ENCODE measurements around the gene MMS22L. TPM values are rescaled to one million over a fixed set of nuclear protein-coding genes. Genes with fewer than 3 reads are reported as not detected.

Gene MMS22L
- total RNA-seq, 4 donors from 2014 or later = 2.4 to 12.6 (median 6.4) TPM

- Histone ChIP-seq H3K27ac (no peak overlapping the region), H3K4me1 (peaks cover 0 to 5% (median 0%) of the 10 kb centered on the region in 4 donors), H3K36me3 (no peaks in the 10 kb centered on the region), H3K4me3 (no peak overlapping the region), H3K27me3 (no peaks in the 10 kb centered on the region), H3K9me3 (no peaks in the 10 kb centered on the region)
- WGBS, 2 donors (ENCODE audit: low coverage in 1 of 2) = 81% methylated on average over 3 of the region's 3 CpGs; no CpG with 5 or more reads in 1 of the 2 donors
- DNase-seq = no peak
- intact Hi-C loops (cut with DNase I; ENCODE audit: low total_unique reads) (no loop called here), in situ Hi-C loops (cut with MboI; ENCODE audit: low pct_ligation_motif_present in 1 of 4, low pct_unique_long_range_greater_than_20kb in 1 of 4, low sequenced_read_pairs in 3 of 4) (loop anchor here in 1 of 4 donors (10.0 kb wide), 1 partner anchor 197 kb away; no protein-coding TSS in a partner anchor)
- no peak for TF ChIP-seq POLR2A (IDR thresholded peaks at IDR 0.05)
- TF ChIP-seq, protein P1, sequence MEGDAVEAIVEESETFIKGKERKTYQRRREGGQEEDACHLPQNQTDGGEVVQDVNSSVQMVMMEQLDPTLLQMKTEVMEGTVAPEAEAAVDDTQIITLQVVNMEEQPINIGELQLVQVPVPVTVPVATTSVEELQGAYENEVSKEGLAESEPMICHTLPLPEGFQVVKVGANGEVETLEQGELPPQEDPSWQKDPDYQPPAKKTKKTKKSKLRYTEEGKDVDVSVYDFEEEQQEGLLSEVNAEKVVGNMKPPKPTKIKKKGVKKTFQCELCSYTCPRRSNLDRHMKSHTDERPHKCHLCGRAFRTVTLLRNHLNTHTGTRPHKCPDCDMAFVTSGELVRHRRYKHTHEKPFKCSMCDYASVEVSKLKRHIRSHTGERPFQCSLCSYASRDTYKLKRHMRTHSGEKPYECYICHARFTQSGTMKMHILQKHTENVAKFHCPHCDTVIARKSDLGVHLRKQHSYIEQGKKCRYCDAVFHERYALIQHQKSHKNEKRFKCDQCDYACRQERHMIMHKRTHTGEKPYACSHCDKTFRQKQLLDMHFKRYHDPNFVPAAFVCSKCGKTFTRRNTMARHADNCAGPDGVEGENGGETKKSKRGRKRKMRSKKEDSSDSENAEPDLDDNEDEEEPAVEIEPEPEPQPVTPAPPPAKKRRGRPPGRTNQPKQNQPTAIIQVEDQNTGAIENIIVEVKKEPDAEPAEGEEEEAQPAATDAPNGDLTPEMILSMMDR (IDR thresholded peaks at IDR 0.05) = no peak
Observed at GRCh38 chr6:97198046-97198565, 84.9 kb downstream of the MMS22L start.

- in situ Hi-C loops (cut with MboI; ENCODE audit: low pct_ligation_motif_present in 1 of 4, low pct_unique_long_range_greater_than_20kb in 1 of 4, low sequenced_read_pairs in 3 of 4) (loop anchor here in 1 of 4 donors (10.0 kb wide), 1 partner anchor 200 kb away; no protein-coding TSS in a partner anchor), intact Hi-C loops (cut with DNase I; ENCODE audit: low total_unique reads) (no loop called here)
- H3K9me3 ChIP-seq = no peaks in the 10 kb centered on the region
- peaks cover 0 to 5% (median 0%) of the 10 kb centered on the region in 4 donors for H3K4me1 ChIP-seq
- no peak overlapping the region for H3K27ac ChIP-seq
- H3K36me3 ChIP-seq = no peaks in the 10 kb centered on the region
- WGBS, 2 donors (ENCODE audit: low coverage in 1 of 2) = 53 to 75% methylated on average over 1 of the region's 1 CpG
- no peak for DNase-seq
- H3K27me3 ChIP-seq = no peaks in the 10 kb centered on the region
- TF ChIP-seq EP300 (IDR thresholded peaks at IDR 0.05; ENCODE audit: low read depth) (no peak), POLR2AphosphoS5 (IDR thresholded peaks at IDR 0.05) (no peak)
- TF ChIP-seq, protein P1 (IDR thresholded peaks at IDR 0.05) = no peak
- no peak overlapping the region for H3K4me3 ChIP-seq
Observed at GRCh38 chr6:97195117-97195516, 87.9 kb downstream of the MMS22L start.

DNA sequence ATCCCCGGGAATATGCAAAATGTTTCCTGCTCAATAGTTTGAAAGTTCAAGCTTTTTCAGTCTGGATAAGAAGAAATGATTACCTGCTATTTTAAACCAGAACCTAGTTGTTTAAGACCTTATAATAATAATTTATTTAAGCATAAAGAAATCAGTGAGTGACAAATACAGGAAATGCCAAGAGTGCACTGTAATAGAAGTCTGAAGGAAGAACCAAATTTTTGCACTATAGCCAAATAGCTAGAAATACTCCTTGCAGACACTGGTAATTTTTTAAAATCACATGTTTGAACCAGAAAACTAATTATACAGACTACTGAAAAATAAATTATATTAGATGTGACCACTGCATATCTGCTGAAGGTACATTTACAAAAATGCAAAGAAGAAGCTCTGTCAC is 93.2 kb downstream of the MMS22L start:
- Histone ChIP-seq H3K4me3 (no peak overlapping the region), H3K9me3 (no peaks in the 10 kb centered on the region), H3K27ac (no peak overlapping the region), H3K36me3 (no peaks in the 10 kb centered on the region), H3K4me1 (no peaks in the 10 kb centered on the region), H3K27me3 (no peaks in the 10 kb centered on the region)
- DNase-seq = no peak
- TF ChIP-seq POLR2AphosphoS5 (IDR thresholded peaks at IDR 0.05) (no peak), EP300 (IDR thresholded peaks at IDR 0.05; ENCODE audit: low read depth) (no peak), POLR2A (IDR thresholded peaks at IDR 0.05) (no peak)
- TF ChIP-seq, protein P1 (IDR thresholded peaks at IDR 0.05) = no peak
- in situ Hi-C loops (cut with MboI; ENCODE audit: low pct_ligation_motif_present in 1 of 4, low pct_unique_long_range_greater_than_20kb in 1 of 4, low sequenced_read_pairs in 3 of 4) = loop anchor here (5.0 to 10.0 kb wide), 2 partner anchors 203 to 205 kb away; no protein-coding TSS in a partner anchor
- 77 to 86% methylated on average over 1 of the region's 1 CpG for WGBS, 2 donors (ENCODE audit: low coverage in 1 of 2)
- intact Hi-C loops (cut with DNase I; ENCODE audit: low total_unique reads) = no loop called here

- H3K4me3 ChIP-seq = no peak overlapping the region
- no peak for TF ChIP-seq POLR2A (IDR thresholded peaks at IDR 0.05)
- TF ChIP-seq EP300 (IDR thresholded peaks at IDR 0.05; ENCODE audit: low read depth) = no peak
- TF ChIP-seq POLR2AphosphoS5 (IDR thresholded peaks at IDR 0.05) = no peak
- TF ChIP-seq, protein P1 (IDR thresholded peaks at IDR 0.05) = no peak
- DNase-seq = no peak
- in situ Hi-C loops (cut with MboI; ENCODE audit: low pct_ligation_motif_present in 1 of 4, low pct_unique_long_range_greater_than_20kb in 1 of 4, low sequenced_read_pairs in 3 of 4) = loop anchor here in 3 of 4 donors (5.0 to 10.0 kb wide), 2 partner anchors 204 to 207 kb away; no protein-coding TSS in a partner anchor
- H3K36me3 ChIP-seq = no peaks in the 10 kb centered on the region
- H3K27ac ChIP-seq = no peak overlapping the region
- intact Hi-C loops (cut with DNase I; ENCODE audit: low total_unique reads) = no loop called here
- H3K27me3 ChIP-seq = no peaks in the 10 kb centered on the region
- no peaks in the 10 kb centered on the region for H3K9me3 ChIP-seq
- no peaks in the 10 kb centered on the region for H3K4me1 ChIP-seq
Observed at GRCh38 chr6:97187951-97188350, 95.1 kb downstream of the MMS22L start.

Data from transverse colon (tissue), 4 donors.